Adrenal gland (tissue), 5 donors: ENCODE data around the gene CTU2.

ENCODE experiments used
- POLR2A ChIP-seq, 2 donors: fragments of 450-650 bp; IDR thresholded peaks; one replicate each; pipeline ENCODE4 v1.6.1; 2017; ENCODE audit warnings: antibody characterized with exemption in 2 of 2, mild to moderate bottlenecking in 2 of 2, moderate library complexity in 1 of 2
- TF ChIP-seq, protein P1 (sequence below), 6 experiments: fragments of 450-650 bp in 4 of 6; fragments of 200-600 bp in 2 of 6; sonication (generic) in 1 of 6; IDR thresholded peaks; 1 replicate in 5 of 6; 2 replicates in 1 of 6; pipeline versions ENCODE4 v1.5.1 to v1.8.0; 2016 to 2021; ENCODE audit warnings: antibody characterized with exemption in 6 of 6, mild to moderate bottlenecking in 2 of 6, moderate library complexity in 1 of 6
- donor health status: DM: no; HTN: no; CAD: no.

GRCh38 chr16:88697831-88698615, 8.3 kb upstream of the CTU2 start:
- no peak for TF ChIP-seq POLR2A (IDR thresholded peaks at IDR 0.05)
- TF ChIP-seq, protein P1, sequence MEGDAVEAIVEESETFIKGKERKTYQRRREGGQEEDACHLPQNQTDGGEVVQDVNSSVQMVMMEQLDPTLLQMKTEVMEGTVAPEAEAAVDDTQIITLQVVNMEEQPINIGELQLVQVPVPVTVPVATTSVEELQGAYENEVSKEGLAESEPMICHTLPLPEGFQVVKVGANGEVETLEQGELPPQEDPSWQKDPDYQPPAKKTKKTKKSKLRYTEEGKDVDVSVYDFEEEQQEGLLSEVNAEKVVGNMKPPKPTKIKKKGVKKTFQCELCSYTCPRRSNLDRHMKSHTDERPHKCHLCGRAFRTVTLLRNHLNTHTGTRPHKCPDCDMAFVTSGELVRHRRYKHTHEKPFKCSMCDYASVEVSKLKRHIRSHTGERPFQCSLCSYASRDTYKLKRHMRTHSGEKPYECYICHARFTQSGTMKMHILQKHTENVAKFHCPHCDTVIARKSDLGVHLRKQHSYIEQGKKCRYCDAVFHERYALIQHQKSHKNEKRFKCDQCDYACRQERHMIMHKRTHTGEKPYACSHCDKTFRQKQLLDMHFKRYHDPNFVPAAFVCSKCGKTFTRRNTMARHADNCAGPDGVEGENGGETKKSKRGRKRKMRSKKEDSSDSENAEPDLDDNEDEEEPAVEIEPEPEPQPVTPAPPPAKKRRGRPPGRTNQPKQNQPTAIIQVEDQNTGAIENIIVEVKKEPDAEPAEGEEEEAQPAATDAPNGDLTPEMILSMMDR (IDR thresholded peaks at IDR 0.05) = peak in 3 of 6 experiments; percentile 13 to 26 (median 22)
